Measurements from ENCODE around the gene CYFIP1. TPM values are rescaled to one million over a fixed set of nuclear protein-coding genes. Genes with fewer than 3 reads are reported as not detected.

Gene CYFIP1
- total RNA-seq, 1 donor from 2014 or later, result 59.5 TPM

DNA sequence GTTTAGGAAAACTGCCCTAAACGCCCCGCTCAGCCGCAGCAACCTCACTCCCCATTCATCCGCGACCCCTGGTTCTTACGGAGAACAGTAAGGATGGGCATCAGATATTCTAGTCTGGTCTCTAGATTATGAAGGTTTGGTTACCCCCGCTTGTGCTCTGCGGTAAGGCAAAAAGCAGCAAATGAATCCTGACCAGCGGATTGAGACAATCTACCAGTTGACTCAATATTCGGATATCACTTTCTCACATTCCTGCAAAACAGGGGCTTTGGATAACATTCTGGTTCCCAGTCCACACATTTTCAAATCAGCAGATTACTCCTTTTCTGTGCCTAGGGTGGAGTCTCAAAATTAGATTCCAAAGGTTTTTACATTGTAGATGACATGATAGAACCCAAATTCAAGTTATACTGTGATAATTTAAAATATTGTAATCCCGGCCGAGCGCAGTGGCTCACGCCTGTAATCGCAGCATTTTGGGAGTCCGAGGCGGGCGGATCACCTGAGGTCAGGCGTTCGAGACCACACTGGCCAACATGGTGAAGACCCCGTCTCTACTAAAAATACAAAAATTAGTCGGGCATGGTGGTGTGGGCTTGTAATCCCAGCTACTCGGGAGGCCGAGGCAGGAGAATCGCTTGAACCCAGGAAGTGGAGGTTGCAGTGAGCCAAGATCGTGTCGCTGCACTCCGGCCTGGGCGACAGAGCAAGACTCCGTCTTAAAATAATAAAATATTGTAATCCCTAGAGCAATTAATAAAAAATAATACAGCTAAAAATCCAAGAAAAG lies 1.1 kb upstream of the CYFIP1 start:
- FAIRE-seq, result no peak
- no peaks in the 10 kb centered on the region for H3K27me3 ChIP-seq (ENCODE audit: control insufficient read depth, insufficient read depth, low read length)
- H3K4me3 ChIP-seq (ENCODE audit: low read depth, low read length), result peak overlapping the region; percentile 96
- TF ChIP-seq, protein P1, sequence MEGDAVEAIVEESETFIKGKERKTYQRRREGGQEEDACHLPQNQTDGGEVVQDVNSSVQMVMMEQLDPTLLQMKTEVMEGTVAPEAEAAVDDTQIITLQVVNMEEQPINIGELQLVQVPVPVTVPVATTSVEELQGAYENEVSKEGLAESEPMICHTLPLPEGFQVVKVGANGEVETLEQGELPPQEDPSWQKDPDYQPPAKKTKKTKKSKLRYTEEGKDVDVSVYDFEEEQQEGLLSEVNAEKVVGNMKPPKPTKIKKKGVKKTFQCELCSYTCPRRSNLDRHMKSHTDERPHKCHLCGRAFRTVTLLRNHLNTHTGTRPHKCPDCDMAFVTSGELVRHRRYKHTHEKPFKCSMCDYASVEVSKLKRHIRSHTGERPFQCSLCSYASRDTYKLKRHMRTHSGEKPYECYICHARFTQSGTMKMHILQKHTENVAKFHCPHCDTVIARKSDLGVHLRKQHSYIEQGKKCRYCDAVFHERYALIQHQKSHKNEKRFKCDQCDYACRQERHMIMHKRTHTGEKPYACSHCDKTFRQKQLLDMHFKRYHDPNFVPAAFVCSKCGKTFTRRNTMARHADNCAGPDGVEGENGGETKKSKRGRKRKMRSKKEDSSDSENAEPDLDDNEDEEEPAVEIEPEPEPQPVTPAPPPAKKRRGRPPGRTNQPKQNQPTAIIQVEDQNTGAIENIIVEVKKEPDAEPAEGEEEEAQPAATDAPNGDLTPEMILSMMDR (IDR thresholded peaks at IDR 0.05; ENCODE audit: insufficient read depth, low read length, severe bottlenecking), result no peak
- H3K36me3 ChIP-seq (ENCODE audit: control insufficient read depth, insufficient read depth, low read length), result no peaks in the 10 kb centered on the region
- no peak for DNase-seq (ENCODE audit: low read depth)

DNA sequence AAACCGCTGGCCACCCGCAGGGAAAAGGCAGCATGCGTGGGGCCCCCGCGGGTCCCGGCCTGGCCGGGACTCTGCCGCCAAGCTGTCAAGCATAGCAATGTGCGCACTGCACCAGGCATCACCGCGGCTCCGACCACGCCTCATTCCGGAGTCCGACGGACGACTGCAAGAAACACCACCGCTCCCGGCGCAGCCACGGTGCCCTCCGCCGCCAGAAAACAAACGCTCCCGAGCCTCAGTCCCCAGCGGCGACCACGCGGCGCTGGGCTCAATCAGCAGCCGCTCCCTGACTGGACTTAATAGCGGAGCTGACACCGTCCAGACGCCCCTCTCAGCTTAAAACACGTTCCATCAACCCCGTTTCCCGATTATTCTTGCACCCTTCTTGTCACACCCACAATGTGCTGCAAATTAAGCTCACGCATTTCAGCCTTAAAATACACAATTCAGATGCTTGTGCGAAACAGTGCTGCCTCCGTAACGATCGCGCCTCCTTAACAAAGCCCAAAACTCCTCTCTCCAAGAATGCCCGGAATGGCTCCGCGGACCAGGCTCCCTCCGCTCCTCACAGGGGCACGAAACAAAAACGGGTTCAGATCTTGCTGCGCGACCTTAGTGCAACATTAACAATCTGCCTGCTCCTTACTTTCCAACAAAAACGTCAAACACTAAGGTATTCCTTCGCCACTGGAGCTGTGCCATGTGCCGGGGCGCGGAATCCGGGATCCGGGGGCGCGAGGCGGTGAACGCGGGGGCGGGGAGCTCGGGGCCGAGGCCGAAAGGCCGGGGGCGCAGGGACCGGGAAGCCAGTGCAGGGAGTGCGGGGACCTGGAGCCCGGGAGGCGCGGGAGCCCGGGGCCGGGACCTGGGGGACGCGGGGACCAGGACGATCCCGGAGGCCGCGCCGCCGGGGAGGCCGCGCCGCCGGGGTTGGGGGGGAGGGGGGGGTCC lies 655 bp downstream of the CYFIP1 start:
- no peaks in the 10 kb centered on the region for H3K36me3 ChIP-seq (ENCODE audit: control insufficient read depth, insufficient read depth, low read length)
- TF ChIP-seq, protein P1 (IDR thresholded peaks at IDR 0.05; ENCODE audit: insufficient read depth, low read length, severe bottlenecking), result no peak
- DNase-seq (ENCODE audit: low read depth) (peak; percentile 36), FAIRE-seq (no peak)
- H3K27me3 ChIP-seq (ENCODE audit: control insufficient read depth, insufficient read depth, low read length), result no peaks in the 10 kb centered on the region
- peak overlapping the region; percentile 96 for H3K4me3 ChIP-seq (ENCODE audit: low read depth, low read length)

DNA sequence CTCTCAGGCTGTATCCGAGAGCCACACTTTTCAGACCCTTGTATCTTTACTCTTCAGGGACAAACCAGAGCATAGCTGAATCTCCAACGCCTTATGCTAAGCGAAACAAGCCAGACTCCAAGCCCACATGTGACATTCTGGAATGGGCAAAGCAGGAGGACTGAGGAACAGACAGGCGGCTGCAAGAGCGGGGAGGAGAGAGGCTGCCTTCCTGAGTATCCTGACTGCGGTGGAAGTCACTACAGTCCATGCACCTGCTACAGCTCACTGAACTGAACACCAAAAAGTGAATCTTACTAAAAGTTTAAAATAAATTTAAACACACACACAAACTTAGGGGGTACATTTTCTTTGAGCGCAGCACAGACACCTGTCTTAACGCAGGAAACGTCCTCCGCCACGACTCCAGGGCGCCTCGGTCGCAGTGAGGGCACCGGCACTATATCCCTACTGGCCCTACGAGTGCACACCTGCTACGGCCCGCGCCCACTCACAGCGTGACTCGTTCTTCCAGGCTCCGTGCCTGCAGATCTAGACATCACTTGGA lies 1.4 kb downstream of the CYFIP1 start:
- DNase-seq (ENCODE audit: low read depth), result no peak

DNA sequence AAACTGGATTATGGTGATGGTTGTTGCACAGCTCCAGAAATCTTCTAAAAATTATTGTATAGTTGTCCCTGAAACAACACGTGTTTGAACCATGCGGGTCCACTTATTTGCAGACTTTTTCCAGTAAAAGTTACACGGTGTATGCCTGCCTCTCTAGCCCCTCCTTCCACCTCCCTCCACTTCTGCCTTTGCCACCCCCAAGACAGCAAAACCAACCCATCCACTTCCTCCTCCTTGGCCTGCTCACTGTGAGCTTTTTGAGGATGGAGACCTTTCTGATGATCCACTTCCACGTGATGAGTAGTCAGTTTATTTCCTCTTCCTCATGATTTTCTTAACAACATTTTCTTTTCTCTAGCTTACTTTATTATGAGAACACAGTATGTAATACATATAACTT lies 5.4 kb downstream of the CYFIP1 start:
- Histone ChIP-seq H3K27me3 (ENCODE audit: control insufficient read depth, insufficient read depth, low read length) (no peaks in the 10 kb centered on the region), H3K4me3 (ENCODE audit: low read depth, low read length) (no peak overlapping the region), H3K36me3 (ENCODE audit: control insufficient read depth, insufficient read depth, low read length) (no peaks in the 10 kb centered on the region)
- no peak for DNase-seq (ENCODE audit: low read depth)
- TF ChIP-seq, protein P1 (IDR thresholded peaks at IDR 0.05; ENCODE audit: insufficient read depth, low read length, severe bottlenecking), result no peak
- FAIRE-seq, result no peak

More for the DNA sequence above, 1.4 kb downstream of the CYFIP1 start:
- no peaks in the 10 kb centered on the region for H3K27me3 ChIP-seq (ENCODE audit: control insufficient read depth, insufficient read depth, low read length)
- no peaks in the 10 kb centered on the region for H3K36me3 ChIP-seq (ENCODE audit: control insufficient read depth, insufficient read depth, low read length)
- H3K4me3 ChIP-seq (ENCODE audit: low read depth, low read length), result peak overlapping the region; percentile 96
- TF ChIP-seq, protein P1 (IDR thresholded peaks at IDR 0.05; ENCODE audit: insufficient read depth, low read length, severe bottlenecking), result no peak
- no peak for FAIRE-seq

DNA sequence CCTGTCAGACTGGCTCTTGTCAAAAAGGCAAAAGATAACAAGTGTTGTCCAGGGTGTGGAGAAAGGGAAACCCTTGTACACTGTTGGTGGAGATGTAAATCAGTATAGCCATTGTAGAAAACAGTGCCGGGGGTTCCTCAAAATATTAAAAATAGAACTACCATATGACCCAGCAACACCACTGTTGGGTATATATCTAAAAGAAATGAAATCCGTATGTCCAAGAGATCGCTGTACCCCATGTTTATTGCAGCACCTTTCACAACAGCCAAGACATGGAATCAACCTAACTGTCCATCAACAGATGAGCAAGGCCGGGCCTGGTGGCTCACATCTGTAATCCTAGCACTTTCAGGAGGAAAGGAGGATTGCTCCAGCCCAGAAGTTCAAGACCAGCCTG lies 6.2 kb downstream of the CYFIP1 start:
- FAIRE-seq (no peak), DNase-seq (ENCODE audit: low read depth) (no peak)
- Histone ChIP-seq H3K27me3 (ENCODE audit: control insufficient read depth, insufficient read depth, low read length) (no peaks in the 10 kb centered on the region), H3K36me3 (ENCODE audit: control insufficient read depth, insufficient read depth, low read length) (no peaks in the 10 kb centered on the region), H3K4me3 (ENCODE audit: low read depth, low read length) (no peak overlapping the region)
- TF ChIP-seq, protein P1 (IDR thresholded peaks at IDR 0.05; ENCODE audit: insufficient read depth, low read length, severe bottlenecking), result no peak
